GM18868 (cell line): ENCODE results near the gene ZNF691.
A peak's percentile ranks its signal among the peaks of the same experiment; 100 is the strongest.
"Not testable (repeated sequence)": the region's sequence is repeated elsewhere in the genome, so short reads cannot be mapped to it uniquely, and the experiment has no call there.

ENCODE experiments used
- ATAC-seq: cut with Tn5 transposase; IDR thresholded peaks from one replicate; pipeline ENCODE4 v1.9.1; 2021; ENCODE audit warnings: mild to moderate bottlenecking, moderate library complexity; ENCODE audit not compliant: unreplicated experiment

The ZNF691 gene, protein sequence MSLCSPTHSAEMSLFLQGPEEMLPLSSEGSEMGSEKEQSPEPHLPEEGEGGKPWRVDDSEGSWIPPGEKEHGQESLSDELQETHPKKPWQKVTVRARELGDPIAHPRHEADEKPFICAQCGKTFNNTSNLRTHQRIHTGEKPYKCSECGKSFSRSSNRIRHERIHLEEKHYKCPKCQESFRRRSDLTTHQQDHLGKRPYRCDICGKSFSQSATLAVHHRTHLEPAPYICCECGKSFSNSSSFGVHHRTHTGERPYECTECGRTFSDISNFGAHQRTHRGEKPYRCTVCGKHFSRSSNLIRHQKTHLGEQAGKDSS

DNA sequence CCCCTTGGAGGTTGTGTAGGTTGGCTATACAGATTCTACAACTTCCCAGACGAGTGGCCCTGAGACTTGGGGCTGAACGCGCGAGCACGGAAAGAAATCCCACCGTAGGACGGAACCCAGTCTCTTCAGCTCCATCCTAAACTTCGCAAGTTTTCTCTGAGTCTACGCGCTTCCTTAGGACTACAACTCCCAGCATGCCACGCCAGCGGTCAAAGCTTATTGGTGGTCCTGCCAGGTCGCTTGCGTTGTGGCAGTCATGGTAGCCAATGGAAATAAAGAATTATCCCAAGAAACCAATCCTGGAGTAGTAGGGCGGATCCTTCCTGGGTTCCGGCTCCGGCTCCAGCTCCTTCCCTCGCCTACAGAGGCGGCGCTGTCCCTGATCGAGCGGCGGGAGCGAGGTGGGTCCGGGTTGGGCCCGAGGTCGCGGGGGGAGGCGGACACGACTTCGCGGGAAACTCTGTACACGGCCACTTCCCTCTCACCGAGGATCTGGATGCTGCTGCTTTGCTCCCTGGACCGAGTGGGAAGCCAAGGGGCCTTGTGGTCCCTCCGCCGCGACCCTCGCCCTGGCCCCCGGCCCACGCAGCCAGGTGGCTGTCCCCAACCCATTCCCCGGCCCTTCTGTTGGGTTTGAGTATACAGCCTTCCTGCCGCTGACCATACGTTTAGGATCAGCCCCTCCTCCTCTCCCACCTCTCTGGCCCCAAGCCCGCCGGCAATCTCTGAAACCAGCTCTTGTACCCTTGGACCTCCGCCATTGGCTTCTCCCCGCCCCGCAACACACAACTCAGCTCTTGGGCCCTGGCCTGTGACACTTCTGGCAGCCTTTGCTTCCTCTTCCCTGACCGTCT, at the start of gene ZNF691:
ZNF691 (plus strand) TSS at position 357 of the 854 bp plus-strand sequence. CDS start 3,046 bp downstream, outside the sequence.
- ATAC-seq = peak; percentile 90

DNA sequence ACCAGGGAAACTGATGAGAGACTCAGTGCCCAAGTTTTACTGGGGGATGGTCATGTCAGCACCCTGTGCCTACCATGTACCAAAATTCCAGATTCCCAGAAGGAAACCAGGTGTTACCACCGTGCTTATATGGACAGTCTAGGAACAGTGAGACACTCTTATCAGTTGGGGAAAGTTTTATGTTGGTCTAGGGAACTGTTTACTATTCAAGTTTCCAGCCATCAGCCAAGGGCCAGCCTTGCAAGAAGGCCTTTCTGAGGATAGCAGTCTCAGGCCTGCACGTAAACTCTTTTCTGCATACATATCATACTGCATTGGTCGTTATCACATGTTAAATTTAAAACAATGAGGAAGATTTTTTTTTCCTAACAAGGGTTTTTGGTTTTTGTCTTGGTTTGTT, 49.0 kb upstream of the ZNF691 start:
- ATAC-seq = no peak

GRCh38 chr1:42797979-42798378, 48.4 kb upstream of the ZNF691 start:
- no peak for ATAC-seq

- no peak for ATAC-seq
These were observed 44.5 kb upstream of the ZNF691 start for GRCh38 chr1:42801832-42802473.

DNA sequence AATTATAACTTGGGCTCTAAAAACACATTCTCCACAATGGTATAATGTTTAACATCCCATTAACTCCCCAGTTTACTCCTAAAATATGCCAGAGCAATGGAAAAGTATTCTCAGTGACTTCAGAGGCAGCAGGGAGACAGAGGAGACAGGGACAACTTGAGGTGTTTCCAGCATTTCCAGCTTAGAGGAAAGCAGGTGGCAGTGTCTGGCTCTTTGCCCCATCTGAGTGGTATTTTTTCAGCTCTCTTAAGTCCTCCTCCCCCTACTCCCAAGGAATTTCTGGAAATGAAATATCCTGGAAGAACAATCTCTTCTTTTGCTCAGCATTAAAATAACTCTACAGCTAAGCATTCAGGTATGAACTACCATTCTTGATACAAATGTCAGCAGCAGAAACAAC, 40.2 kb upstream of the ZNF691 start:
- ATAC-seq = no peak

GRCh38 chr1:42806593-42806992, 39.8 kb upstream of the ZNF691 start:
- ATAC-seq = no peak

DNA sequence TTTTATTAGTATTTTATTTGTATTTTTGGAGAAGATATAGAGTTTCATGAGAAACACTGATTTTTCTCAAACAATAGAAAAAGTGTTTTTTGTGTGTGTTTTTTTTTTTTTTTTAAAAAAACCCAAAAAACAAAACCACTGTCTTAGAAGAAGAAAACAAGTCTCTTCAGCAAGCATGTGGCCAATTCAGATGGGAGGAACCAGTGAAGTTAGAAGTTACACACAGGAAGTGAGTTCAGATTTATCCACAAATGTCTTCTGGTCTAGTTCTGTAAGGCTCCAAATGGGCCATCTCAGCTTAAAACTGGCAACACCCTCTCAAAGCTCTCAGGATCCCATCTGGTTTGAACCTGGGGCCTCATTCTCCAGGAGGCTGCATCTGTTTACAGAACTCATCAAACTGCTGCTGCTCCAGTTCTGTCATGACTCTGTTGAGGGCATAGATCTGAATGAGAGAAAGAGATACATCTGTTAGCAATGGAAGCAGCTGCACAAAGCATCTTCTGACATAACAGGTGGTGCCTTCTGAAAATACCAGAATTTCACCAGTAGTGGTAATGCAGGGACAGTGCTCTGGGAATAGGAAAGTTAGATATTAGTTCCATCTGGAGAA, 39.3 kb upstream of the ZNF691 start:
- ATAC-seq = no peak

DNA sequence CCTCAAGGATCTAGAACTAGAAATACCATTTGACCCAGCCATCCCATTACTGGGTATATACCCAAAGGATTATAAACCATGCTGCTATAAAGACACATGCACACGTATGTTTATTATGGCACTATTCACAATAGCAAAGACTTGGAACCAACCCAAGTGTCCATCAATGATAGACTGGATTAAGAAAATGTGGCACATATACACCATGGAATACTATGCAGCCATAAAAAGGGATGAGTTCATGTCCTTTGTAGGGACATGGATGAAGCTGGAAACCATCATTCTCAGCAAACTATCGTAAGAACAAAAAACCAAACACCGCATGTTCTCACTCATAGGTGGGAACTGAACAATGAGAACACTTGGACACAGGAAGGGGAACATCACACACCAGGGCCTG, 31.6 kb upstream of the ZNF691 start:
- ATAC-seq = not testable (repeated sequence)

- ATAC-seq = no peak
These were observed 30.4 kb upstream of the ZNF691 start for GRCh38 chr1:42815941-42816584.

DNA sequence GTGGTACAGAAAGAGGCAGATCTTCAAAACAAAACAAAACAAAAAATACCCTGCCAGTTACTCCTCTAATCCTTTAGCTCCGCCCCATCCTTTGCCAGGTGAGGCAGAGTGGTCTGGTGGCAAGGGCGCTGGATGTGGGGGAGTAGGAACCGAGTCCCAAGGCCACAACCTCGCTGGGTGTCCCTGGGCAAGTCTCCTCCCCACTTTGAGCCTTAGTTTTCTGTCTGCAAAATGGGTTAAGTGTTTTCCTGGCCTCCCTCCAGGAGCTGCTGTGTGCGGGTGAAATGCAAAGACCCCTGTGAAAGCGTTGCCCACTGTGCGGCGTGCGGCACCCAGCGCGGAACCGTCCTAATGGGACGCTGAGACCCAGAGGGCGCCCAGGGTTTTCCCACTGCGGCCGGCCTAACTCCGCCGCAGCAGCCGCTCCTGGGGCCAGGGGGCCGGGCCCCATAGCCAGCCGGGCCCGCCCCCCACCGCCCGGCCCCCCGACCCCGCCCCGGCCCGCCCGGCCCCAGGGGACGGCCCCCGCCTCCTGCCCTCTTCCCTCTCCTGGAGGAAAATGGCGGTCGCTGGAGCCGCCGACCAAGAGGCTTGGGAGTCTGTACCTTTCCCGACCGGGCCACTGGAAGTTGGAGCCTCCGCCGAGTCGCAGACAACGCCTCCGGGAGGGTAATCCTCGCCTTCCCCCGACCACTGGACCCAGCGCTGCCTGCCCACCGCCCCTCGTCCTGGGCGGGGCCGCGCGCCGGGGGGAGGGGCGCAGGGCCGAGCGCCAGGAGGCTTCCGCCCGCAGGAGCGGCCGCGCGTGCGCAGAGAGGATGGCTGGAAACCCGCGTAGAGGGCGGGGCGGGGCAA, 29.6 kb upstream of the ZNF691 start, which contains the start of the genes ERMAP and SVBP:
ERMAP (plus strand) TSS at position 538 of the 855 bp plus-strand sequence. CDS start 13,327 bp downstream, outside the sequence.
SVBP (minus strand) TSS at position 813 of the 855 bp plus-strand sequence. CDS start 853 bp downstream, outside the sequence.
- peak; percentile 87 for ATAC-seq

- ATAC-seq = no peak
These were observed 29.0 kb upstream of the ZNF691 start for GRCh38 chr1:42817440-42817767.

DNA sequence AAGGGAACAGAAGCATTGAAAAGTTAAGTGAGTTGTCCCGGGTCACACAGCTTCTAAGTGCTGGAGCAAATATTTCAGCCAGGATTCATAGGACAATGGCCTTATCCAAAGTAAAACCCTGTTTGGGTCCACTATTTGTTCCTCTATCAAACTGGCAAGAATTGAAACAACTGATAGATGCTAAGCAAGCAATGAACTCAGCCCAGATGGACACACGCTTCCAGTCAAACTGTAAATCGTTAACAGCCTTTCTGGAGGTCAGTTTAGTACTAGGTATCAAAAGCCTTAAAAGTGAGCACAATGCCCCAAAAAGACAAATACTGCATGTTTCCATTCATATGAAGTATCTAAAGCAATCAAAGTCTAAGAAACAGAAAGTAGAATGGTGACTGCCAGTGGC, 28.4 kb upstream of the ZNF691 start:
- no peak for ATAC-seq

DNA sequence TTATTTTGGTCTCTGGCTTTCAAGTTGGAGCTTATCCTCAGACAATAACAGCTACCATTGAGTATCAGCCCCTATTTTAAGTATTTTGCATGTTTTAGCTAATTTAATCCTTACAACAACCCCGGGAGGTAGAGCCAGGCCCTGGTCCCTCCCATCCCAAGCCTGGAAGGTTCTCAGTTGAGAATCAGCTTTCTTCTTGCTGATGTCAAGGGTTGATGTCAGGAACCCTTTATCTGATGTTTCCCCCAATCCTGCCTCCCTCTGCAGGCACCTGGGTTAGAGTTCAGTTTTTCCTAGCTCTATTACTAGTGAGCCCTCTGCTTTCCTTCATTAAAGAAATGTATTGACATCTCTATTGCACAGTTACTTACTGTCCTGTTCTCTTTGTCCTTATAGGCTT, 25.6 kb upstream of the ZNF691 start:
- ATAC-seq = no peak

- ATAC-seq = no peak
These were observed 24.7 kb upstream of the ZNF691 start for GRCh38 chr1:42821690-42822089.

- no peak for ATAC-seq
These were observed 23.5 kb upstream of the ZNF691 start for GRCh38 chr1:42822800-42823392.

GRCh38 chr1:42824481-42825035, 21.9 kb upstream of the ZNF691 start:
- ATAC-seq = no peak

DNA sequence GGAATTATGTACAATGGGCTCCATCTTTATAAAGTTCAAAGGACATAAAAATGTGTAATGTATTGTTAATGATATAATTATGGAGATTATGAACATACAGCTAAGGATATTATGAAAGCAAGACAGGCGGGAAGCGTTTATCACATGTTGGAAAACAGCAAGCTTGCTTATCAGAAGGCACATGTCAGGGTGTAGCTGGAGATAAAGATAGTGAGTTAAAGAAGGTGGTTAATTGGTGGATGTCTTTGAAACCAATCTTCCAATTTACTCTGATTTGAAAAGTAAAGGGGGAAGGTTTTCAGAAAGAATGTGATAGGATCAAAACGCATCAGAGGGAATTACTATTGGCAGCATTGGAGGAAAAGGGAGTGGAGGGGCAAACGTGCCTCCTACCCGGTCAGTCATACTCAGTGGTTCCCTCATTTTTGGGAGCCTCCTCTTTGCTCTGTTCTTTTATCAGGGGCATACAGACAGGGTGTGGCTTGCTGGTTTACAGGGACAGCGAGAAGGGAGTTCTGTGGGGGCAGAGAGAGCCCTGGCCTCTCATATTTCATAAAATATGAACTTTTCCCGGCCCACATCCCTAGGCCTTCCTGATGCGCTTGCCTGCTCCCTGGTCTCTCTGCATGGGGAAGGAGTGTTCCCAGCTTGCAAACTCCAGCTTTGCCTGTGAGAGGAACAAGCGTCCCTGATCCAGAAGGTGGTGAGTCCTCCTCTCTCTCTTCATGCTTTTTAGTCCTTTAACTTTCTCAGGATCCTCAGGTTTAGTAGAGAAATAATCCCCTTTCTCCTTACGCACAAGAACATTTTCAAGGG, 21.2 kb upstream of the ZNF691 start:
- ATAC-seq = no peak

DNA sequence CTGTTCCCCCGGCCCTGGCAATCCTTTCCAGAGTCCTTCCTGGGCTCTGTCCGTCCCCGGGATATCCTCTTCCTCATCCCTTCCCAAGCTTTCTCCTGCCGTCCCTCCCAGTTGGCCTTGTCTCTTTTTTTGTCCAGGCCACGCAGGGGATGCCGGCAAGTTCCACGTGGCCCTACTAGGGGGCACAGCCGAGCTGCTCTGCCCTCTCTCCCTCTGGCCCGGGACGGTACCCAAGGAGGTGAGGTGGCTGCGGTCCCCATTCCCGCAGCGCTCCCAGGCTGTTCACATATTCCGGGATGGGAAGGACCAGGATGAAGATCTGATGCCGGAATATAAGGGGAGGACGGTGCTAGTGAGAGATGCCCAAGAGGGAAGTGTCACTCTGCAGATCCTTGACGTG, 15.8 kb upstream of the ZNF691 start:
- ATAC-seq = no peak
